IMR-90 (cell line): ENCODE data around the gene KRTAP20-2. TPM values are rescaled to one million over a fixed set of nuclear protein-coding genes. Genes with fewer than 3 reads are reported as not detected.

Source experiments
- ATAC-seq: fragments of 200-7000 bp; cut with Tn5 transposase; 2 replicates; pipeline ENCODE4 v1.9.1; 2020; ENCODE audit warnings: low read depth, mild to moderate bottlenecking, moderate library complexity
- BruUV-seq: library from RNA; stranded (reverse); fragments of 400-500 nt; replicated peaks from 2 replicates; lab custom pipeline; 2021; lab: Mats Ljungman, UMichigan
- CTCF ChIA-PET: fragments of 300-600 bp; formaldehyde crosslinking; extraction: SDS; loops from one replicate; lab custom pipeline; 2021; ENCODE audit warnings: antibody characterized with exemption; lab: Yijun Ruan, JAX
- POLR2A ChIA-PET: fragments of 300-600 bp; sonication (Branson Sonifier 250); formaldehyde crosslinking; loops from one replicate; lab custom pipeline; 2022; ENCODE audit warnings: antibody characterized with exemption; ENCODE audit not compliant: unreplicated experiment; lab: Charles Lee
- DNase-seq: peaks from one replicate; pipeline ENCODE4 v3.0.0; 2013
- H2AFZ ChIP-seq: replicated peaks from 2 replicates; pipeline ENCODE3; 2013; ENCODE audit warnings: low read length, mild to moderate bottlenecking; ENCODE audit not compliant: poor library complexity
- H2AK5ac ChIP-seq: 2 replicates; pipeline ENCODE4 v1.6.1; 2013; ENCODE audit warnings: low read depth, low read length, inconsistent platforms
- H2AK9ac ChIP-seq: replicated peaks from 2 replicates; pipeline ENCODE3; 2013; ENCODE audit warnings: mild to moderate bottlenecking, low read depth, low read length, moderate library complexity; ENCODE audit not compliant: poor library complexity
- H2BK120ac ChIP-seq: 2 replicates; pipeline ENCODE4 v1.6.1; 2013; ENCODE audit warnings: low read depth, low read length, inconsistent platforms
- H2BK15ac ChIP-seq: 3 replicates; pipeline ENCODE4 v1.6.1; 2013; ENCODE audit warnings: low read depth, low read length, inconsistent platforms
- H2BK20ac ChIP-seq: 2 replicates; pipeline ENCODE4 v1.6.1; 2013; ENCODE audit warnings: low read depth, mild to moderate bottlenecking, inconsistent platforms, low read length, moderate library complexity
- H2BK5ac ChIP-seq: 2 replicates; pipeline ENCODE4 v1.6.1; 2013; ENCODE audit warnings: mild to moderate bottlenecking, low read depth, low read length, inconsistent platforms; ENCODE audit not compliant: poor library complexity, severe bottlenecking
- H3K14ac ChIP-seq: replicated peaks from 2 replicates; pipeline ENCODE4 v1.6.1; 2013; ENCODE audit warnings: low read depth, low read length, inconsistent platforms
- H3K18ac ChIP-seq: 2 replicates; pipeline ENCODE4 v1.6.1; 2013; ENCODE audit warnings: low read depth, low read length, control low read depth
- H3K23ac ChIP-seq: 2 replicates; pipeline ENCODE4 v1.6.1; 2013; ENCODE audit warnings: low read depth, low read length, inconsistent platforms
- H3K27ac ChIP-seq: 2 replicates; pipeline ENCODE4 v1.5.1; 2013; ENCODE audit warnings: mild to moderate bottlenecking, control low read depth, low read length; ENCODE audit not compliant: insufficient read depth
- H3K27me3 ChIP-seq: 2 replicates; pipeline ENCODE4 v1.6.1; 2013; ENCODE audit warnings: low read length; ENCODE audit not compliant: control insufficient read depth, insufficient read depth
- H3K36me3 ChIP-seq: 2 replicates; pipeline ENCODE4 v1.6.1; 2013; ENCODE audit warnings: low read length, mixed read lengths; ENCODE audit not compliant: control insufficient read depth, insufficient read depth
- H3K4ac ChIP-seq: 2 replicates; pipeline ENCODE4 v1.6.1; 2013; ENCODE audit warnings: low read depth, low read length, inconsistent platforms
- H3K4me1 ChIP-seq: 2 replicates; pipeline ENCODE4 v1.6.1; 2013; ENCODE audit warnings: low read length, mixed read lengths; ENCODE audit not compliant: control insufficient read depth, insufficient read depth
- H3K4me2 ChIP-seq: 2 replicates; pipeline ENCODE4 v1.6.1; 2013; ENCODE audit warnings: low read depth, mild to moderate bottlenecking, control low read depth, low read length, moderate library complexity
- H3K4me3 ChIP-seq: 2 replicates; pipeline ENCODE4 v1.5.1; 2013; ENCODE audit warnings: low read depth, mild to moderate bottlenecking, control low read depth, low read length, moderate library complexity; ENCODE audit not compliant: insufficient read depth
- H3K56ac ChIP-seq: 2 replicates; pipeline ENCODE4 v1.6.1; 2013; ENCODE audit warnings: low read length, inconsistent platforms; ENCODE audit not compliant: insufficient read depth; ENCODE audit errors: extremely low read depth
- H3K79me1 ChIP-seq, 2 experiments: 2 replicates each; pipeline ENCODE4 v1.6.1; 2013; ENCODE audit warnings: low read length in 2 of 2, inconsistent platforms in 1 of 2, low read depth in 1 of 2
- H3K9ac ChIP-seq: 2 replicates; pipeline ENCODE4 v1.6.1; 2013; ENCODE audit warnings: low read depth, low read length, control low read depth
- H3K9me1 ChIP-seq: 2 replicates; pipeline ENCODE4 v1.6.1; 2013; ENCODE audit warnings: low read length, inconsistent platforms; ENCODE audit not compliant: insufficient read depth
- H3K9me3 ChIP-seq: 2 replicates; pipeline ENCODE4 v1.6.1; 2013; ENCODE audit warnings: low read length; ENCODE audit not compliant: control insufficient read depth, insufficient read depth
- H4K20me1 ChIP-seq: 2 replicates; pipeline ENCODE4 v1.6.1; 2013; ENCODE audit warnings: low read length, inconsistent platforms; ENCODE audit not compliant: insufficient read depth
- H4K5ac ChIP-seq: 2 replicates; pipeline ENCODE4 v1.6.1; 2013; ENCODE audit warnings: mild to moderate bottlenecking, low read depth, low read length, control low read depth
- H4K8ac ChIP-seq, 2 experiments: 2 replicates each; pipeline ENCODE4 v1.6.1; 2013; ENCODE audit warnings: low read depth in 2 of 2, low read length in 2 of 2, control low read depth in 1 of 2, inconsistent platforms in 1 of 2
- H4K91ac ChIP-seq: 2 replicates; pipeline ENCODE4 v1.6.1; 2013; ENCODE audit warnings: low read depth, low read length, inconsistent platforms; ENCODE audit not compliant: insufficient read depth
- CEBPB ChIP-seq: IDR thresholded peaks from 2 replicates; pipeline ENCODE4 v1.6.1; 2012; ENCODE audit warnings: low read depth, low read length, improper control_type of control experiment
- CHD1 ChIP-seq: IDR thresholded peaks from 2 replicates; pipeline ENCODE4 v1.6.1; 2012; ENCODE audit warnings: low read depth, low read length, improper control_type of control experiment
- MXI1 ChIP-seq: IDR thresholded peaks from 2 replicates; pipeline ENCODE4 v1.6.1; 2012; ENCODE audit warnings: low read depth, mild to moderate bottlenecking, low read length, moderate library complexity, borderline replicate concordance
- SMC3 ChIP-seq: fragments of 150-350 bp; IDR thresholded peaks from 2 replicates; pipeline ENCODE4 v1.6.1; 2016; ENCODE audit warnings: low read depth, mild to moderate bottlenecking, antibody characterized with exemption, low read length, moderate library complexity
- WGBS, 2 experiments: methylation state at CpG; one replicate each; pipeline versions ENCODE4 v1.1.5 to v1.1.7; 2013; ENCODE audit warnings: missing lambda C conversion rate in 2 of 2; ENCODE audit not compliant: insufficient read length in 1 of 2; ENCODE audit errors: extremely low coverage in 2 of 2; 5-methylcytosine and 5-hydroxymethylcytosine counted together
- dilution Hi-C: fragments of 300-500 bp; cut with HindIII; formaldehyde crosslinking; loops from one replicate; pipeline ENCODE4 v1.14.3; 2018; ENCODE audit warnings: low sequenced_read_pairs; ENCODE audit not compliant: unreplicated experiment
- in situ Hi-C: fragments of 300-500 bp; cut with MboI; formaldehyde crosslinking; loops from 3 replicates; pipeline ENCODE4 v1.14.3; 2019; ENCODE audit warnings: low sequenced_read_pairs, inconsistent platforms, mixed read lengths
- intact Hi-C: fragments of 100-400 bp; cut with micrococcal nuclease; formaldehyde crosslinking; loops from 2 replicates; pipeline ENCODE4 v1.10.0; 2022
- polyA plus RNA-seq, 3 experiments: library from polyadenylated mRNA; depleted of rRNA; stranded (reverse); fragments of >200 nt; gene quantifications; 2 replicates each; pipeline ENCODE4 v1.2.3, GENCODE V29; 2012; ENCODE audit warnings: low replicate concordance in 1 of 3
- total RNA-seq: library from RNA; depleted of rRNA; stranded (reverse); fragments of >200 nt; gene quantifications from 2 replicates; pipeline ENCODE4 v1.2.3, GENCODE V29; 2012

The KRTAP20-2 gene
- total and polyA plus RNA-seq, 2 of the 4 experiments (the other 2 are of a cell fraction): not detected

- H3K9me3 ChIP-seq: peaks cover 14% of the 10 kb centered on the region
- no peak overlapping the region for H2BK5ac ChIP-seq
- no peaks in the 10 kb centered on the region for H3K9me1 ChIP-seq
- no peak for DNase-seq
- in situ Hi-C loops: no loop called here
- H2AFZ ChIP-seq: no peak overlapping the region
- no peak overlapping the region for H4K91ac ChIP-seq
- H2BK120ac ChIP-seq: no peak overlapping the region
- H3K79me1 ChIP-seq: no peaks in the 10 kb centered on the region
- no peaks in the 10 kb centered on the region for H3K36me3 ChIP-seq
- no peak overlapping the region for H2AK9ac ChIP-seq
- intact Hi-C loops: no loop called here
- no peak overlapping the region for H4K5ac ChIP-seq
- H4K20me1 ChIP-seq: no peaks in the 10 kb centered on the region
- H3K9ac ChIP-seq: no peak overlapping the region
- H3K14ac ChIP-seq: no peak overlapping the region
- no peak overlapping the region for H3K4me2 ChIP-seq
- ATAC-seq: no peak
- no peak overlapping the region for H2AK5ac ChIP-seq
- no peaks in the 10 kb centered on the region for H3K4me1 ChIP-seq
- WGBS, 2 experiments: no CpG with 5 or more reads among the region's 2 CpGs
- dilution Hi-C loops: no loop called here
- no peak overlapping the region for H3K23ac ChIP-seq
- H3K27ac ChIP-seq: no peak overlapping the region
- H3K4me3 ChIP-seq: no peak overlapping the region
- no peak overlapping the region for H2BK15ac ChIP-seq
- H2BK20ac ChIP-seq: no peak overlapping the region
- H3K27me3 ChIP-seq: no peaks in the 10 kb centered on the region
- no peak for TF ChIP-seq MXI1
- no peak for TF ChIP-seq CHD1
- TF ChIP-seq CEBPB: no peak
- TF ChIP-seq SMC3: no peak
- H3K56ac ChIP-seq: no peak overlapping the region
- no TSS peak for BruUV-seq
- POLR2A ChIA-PET: no interaction called here
- H3K18ac ChIP-seq: no peak overlapping the region
- no peak overlapping the region for H4K8ac ChIP-seq
- H3K4ac ChIP-seq: no peak overlapping the region
- CTCF ChIA-PET: no interaction called here
These were observed 22.9 kb upstream of the KRTAP20-2 start for GRCh38 chr21:30612132-30612531.
